NCI-H82 treated with DMSO at 0.1 percent for 48 hours (cell line): ENCODE results near the gene GAA.

Experiments used
- DNase-seq: peaks from one replicate; lab custom pipeline; 2025; ENCODE audit not compliant: unreplicated experiment; lab: John Stamatoyannopoulos, UW

GAA gene

DNA sequence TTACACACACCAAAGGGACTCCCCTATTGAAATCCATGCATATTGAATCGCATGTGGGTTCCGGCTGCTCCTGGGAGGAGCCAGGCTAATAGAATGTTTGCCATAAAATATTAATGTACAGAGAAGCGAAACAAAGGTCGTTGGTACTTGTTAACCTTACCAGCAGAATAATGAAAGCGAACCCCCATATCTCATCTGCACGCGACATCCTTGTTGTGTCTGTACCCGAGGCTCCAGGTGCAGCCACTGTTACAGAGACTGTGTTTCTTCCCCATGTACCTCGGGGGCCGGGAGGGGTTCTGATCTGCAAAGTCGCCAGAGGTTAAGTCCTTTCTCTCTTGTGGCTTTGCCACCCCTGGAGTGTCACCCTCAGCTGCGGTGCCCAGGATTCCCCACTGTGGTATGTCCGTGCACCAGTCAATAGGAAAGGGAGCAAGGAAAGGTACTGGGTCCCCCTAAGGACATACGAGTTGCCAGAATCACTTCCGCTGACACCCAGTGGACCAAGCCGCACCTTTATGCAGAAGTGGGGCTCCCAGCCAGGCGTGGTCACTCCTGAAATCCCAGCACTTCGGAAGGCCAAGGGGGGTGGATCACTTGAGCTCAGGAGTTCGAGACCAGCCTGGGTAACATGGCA is 2.2 kb downstream of the GAA start:
- no peak for DNase-seq

DNA sequence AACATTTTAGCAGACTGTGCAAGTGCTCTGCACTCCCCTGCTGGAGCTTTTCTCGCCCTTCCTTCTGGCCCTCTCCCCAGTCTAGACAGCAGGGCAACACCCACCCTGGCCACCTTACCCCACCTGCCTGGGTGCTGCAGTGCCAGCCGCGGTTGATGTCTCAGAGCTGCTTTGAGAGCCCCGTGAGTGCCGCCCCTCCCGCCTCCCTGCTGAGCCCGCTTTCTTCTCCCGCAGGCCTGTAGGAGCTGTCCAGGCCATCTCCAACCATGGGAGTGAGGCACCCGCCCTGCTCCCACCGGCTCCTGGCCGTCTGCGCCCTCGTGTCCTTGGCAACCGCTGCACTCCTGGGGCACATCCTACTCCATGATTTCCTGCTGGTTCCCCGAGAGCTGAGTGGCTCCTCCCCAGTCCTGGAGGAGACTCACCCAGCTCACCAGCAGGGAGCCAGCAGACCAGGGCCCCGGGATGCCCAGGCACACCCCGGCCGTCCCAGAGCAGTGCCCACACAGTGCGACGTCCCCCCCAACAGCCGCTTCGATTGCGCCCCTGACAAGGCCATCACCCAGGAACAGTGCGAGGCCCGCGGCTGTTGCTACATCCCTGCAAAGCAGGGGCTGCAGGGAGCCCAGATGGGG is 3.1 kb downstream of the GAA start:
- DNase-seq, result no peak

DNA sequence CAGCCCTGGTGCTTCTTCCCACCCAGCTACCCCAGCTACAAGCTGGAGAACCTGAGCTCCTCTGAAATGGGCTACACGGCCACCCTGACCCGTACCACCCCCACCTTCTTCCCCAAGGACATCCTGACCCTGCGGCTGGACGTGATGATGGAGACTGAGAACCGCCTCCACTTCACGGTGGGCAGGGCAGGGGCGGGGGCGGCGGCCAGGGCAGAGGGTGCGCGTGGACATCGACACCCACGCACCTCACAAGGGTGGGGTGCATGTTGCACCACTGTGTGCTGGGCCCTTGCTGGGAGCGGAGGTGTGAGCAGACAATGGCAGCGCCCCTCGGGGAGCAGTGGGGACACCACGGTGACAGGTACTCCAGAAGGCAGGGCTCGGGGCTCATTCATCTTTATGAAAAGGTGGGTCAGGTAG is 3.6 kb downstream of the GAA start:
- no peak for DNase-seq

DNA sequence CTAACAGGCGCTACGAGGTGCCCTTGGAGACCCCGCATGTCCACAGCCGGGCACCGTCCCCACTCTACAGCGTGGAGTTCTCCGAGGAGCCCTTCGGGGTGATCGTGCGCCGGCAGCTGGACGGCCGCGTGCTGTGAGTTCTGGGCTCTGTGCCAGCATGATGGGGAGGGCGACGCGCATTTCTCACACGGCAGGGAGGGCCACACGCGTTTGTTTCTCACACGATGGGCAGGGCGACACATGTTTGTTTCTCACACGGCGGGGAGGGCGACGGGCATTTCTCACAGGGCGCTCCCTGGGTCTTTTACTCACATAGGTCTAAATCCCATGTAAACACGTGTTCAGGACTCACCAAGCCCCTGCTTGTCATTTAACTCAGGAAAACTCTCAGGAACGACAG is 4.4 kb downstream of the GAA start:
- no peak for DNase-seq

DNA sequence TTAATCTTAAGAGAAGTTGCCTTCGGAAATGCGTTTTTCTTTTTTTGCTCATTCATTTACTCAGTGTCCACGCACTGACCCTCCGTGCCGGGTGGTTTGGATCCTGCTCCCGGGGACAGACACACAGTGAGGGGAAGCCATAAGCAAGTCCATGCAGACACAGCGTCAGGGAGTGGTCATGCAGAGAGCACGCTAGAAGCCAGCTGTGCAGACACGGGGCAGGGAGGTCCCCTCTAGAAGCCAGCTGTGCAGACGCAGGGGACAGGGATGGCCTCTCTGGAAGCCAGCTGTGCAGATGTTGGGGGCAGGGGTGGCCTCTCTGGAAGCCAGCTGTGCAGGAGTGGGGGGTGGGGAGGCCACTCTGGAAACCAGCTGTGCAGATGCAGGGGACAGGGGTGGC is 4.8 kb downstream of the GAA start:
- DNase-seq, result no peak

DNA sequence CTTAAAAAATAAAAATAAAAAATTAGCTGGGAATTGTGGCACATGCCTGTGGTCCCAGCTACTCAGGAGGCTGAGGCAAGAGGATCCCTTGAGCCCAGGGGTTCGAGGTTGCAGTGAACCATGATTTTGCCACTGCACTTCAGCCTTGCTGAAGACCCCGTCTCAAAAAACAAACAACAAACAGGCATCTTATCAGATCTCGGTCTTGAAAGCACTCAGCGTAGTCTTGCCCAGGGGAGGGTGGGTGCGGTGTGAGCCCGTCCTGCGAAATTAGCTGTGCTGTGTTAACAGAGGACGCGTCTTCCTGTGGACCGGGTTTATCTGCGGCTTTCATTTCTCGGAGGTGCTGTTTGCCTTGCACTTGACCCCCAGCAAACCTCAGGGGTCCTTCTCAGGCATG is 5.4 kb downstream of the GAA start:
- no peak for DNase-seq

DNA sequence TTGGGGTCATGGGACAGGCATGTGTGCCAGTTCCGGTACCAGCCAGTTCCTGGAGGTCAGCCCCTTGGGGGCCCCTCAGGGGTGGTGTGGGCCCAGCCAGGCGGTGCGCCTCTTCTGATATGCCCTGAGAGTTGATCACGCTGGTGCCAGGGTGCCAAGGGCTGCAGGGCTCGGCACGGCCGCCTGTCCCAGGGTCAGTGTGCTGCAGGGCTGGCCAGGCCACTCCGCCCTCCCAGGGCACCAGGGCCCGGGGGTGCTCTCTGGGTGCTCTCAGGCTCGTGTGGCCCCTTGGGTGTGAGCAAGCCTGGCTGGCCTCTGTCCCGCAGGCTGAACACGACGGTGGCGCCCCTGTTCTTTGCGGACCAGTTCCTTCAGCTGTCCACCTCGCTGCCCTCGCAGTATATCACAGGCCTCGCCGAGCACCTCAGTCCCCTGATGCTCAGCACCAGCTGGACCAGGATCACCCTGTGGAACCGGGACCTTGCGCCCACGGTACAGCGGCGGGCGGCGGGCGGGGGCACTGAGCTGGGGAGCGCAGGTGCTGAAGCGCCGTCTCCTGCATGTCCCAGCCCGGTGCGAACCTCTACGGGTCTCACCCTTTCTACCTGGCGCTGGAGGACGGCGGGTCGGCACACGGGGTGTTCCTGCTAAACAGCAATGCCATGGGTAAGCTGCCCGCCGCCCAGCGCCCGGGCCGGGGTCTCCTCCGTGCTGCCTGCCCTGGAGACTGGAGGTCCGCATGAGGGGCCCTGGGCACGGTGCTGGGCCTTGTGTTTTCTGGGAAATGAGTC is 6.0 kb downstream of the GAA start:
- DNase-seq, result no peak

DNA sequence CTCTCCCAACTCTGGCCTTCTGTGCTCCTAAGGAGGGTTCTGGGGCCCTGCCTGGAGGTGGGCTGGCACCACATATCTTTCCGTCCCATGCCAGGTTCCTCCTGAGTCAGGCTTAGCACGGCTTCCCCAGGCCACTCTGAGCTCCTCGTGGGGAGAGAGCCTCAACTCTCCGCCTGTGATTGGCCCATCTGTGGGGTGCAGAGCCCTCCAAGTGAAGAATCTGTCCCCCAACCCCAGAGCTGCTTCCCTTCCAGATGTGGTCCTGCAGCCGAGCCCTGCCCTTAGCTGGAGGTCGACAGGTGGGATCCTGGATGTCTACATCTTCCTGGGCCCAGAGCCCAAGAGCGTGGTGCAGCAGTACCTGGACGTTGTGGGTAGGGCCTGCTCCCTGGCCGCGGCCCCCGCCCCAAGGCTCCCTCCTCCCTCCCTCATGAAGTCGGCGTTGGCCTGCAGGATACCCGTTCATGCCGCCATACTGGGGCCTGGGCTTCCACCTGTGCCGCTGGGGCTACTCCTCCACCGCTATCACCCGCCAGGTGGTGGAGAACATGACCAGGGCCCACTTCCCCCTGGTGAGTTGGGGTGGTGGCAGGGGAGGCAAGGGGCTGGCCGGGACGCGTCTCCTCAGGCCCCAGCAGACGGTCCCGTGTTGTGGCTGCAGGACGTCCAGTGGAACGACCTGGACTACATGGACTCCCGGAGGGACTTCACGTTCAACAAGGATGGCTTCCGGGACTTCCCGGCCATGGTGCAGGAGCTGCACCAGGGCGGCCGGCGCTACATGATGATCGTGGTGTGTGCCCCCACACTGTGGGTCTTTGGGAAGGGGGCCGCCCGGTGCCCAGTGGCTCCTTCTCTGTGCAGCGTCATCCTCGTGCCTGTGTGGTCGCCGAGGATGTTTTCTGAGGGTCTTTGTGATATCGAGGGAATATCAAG is 6.9 kb downstream of the GAA start:
- DNase-seq, result no peak

DNA sequence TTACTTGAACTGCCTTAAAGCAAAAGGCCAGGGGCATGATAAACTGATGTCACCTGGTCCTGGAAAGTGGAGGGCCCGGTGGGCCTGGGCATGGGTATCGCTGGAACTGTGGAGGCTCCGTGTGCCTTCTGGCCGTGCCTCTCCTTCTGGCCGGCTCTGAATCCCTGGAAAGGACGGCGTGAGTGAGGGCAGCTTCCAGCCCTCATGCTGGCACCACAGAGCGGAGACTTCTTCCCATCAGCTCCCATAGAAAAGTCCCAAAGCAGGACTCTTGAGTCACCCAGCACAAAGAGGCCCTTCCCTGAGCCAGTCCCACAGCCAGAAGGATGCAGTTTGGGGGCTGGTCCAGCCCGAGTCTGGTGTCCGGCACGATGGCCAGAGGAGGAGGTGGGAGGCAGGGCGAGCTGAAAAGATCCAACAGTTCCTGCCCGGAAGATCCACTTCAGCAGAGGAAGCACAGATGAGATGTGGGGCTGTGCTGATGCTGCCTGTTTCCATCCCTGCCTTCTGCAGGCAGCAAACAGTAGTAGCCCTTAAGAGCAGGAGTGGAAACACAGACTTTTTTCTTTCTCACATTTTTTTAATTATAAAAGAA is 7.8 kb downstream of the GAA start:
- no peak for DNase-seq

DNA sequence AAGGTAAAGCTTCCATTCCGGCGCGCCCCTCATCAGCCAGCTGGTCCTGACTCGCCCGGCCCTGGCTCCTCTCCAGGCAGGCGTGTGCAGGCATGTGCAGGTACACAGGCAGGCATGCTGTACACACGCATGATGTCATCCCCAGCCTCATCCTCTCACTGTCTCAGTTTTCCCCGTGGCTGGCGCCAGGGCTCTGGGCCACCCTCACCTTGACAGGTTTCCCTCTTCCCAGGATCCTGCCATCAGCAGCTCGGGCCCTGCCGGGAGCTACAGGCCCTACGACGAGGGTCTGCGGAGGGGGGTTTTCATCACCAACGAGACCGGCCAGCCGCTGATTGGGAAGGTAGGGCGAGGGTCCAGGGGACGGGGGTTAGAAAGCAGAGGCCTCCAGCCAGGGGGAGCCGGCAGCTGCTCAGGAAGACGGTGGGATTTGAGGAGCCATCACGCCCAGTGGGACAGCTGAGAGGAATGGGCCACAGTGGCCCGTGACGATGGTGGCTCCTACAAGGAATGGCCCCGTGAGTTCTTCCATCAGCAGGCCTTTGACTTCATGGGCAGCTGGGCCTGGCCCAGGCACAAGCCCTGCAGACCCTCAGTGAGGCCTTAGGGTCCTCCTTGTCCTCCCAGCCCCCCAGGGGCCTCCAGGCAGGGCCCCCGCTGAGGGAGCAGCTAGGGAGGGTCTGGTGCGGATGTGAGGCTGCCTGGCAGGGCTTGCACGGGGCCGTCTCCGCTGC is 8.5 kb downstream of the GAA start:
- DNase-seq, result no peak

DNA sequence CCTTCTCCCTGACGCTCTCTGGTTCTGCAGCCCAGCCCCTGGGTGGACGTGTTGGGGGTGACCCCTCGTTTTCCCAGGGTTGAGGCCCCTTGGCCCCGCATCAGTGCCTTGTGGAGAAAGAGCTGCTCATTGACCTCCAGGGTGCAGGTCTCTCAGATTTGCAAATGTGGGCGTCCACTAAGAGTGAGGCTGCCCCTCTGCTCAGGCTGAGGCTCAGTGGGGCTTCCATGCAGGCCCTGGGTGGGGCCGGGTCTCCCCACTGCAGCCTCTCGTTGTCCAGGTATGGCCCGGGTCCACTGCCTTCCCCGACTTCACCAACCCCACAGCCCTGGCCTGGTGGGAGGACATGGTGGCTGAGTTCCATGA is 9.0 kb downstream of the GAA start:
- no peak for DNase-seq

DNA sequence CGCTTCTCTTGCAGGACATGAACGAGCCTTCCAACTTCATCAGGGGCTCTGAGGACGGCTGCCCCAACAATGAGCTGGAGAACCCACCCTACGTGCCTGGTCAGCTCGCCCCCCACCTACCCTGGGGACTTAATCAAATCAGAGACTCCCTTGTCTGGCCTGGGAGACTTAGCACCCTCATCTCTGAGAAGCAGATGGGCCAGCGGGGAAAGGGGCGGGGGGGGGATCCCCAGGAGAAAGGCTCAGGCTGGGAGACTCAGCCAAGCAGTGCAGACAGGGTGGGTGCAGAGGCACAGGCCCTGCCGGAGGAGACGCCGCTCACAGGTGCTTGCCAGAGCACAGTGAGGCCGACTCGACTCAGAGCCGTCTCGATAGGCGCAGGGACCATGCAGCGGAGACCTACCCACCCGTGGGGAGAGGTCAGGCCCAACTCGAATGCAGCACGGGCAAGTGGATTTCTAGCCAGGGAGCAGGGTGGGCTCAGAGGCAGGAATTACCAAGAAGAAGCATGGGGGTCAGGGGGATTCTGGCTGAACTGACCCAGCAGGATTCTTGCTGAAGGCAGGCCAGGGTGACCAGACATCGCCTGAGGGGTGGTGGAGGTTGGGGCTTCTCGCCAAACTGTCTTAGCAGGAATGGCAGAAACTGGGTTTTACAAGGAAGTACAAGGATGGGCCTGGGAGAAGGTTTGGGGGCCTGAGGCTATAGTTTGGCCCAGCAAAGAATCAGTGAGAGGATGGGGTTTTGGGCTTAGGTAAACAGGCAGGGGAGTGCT is 9.7 kb downstream of the GAA start:
- no peak for DNase-seq

DNA sequence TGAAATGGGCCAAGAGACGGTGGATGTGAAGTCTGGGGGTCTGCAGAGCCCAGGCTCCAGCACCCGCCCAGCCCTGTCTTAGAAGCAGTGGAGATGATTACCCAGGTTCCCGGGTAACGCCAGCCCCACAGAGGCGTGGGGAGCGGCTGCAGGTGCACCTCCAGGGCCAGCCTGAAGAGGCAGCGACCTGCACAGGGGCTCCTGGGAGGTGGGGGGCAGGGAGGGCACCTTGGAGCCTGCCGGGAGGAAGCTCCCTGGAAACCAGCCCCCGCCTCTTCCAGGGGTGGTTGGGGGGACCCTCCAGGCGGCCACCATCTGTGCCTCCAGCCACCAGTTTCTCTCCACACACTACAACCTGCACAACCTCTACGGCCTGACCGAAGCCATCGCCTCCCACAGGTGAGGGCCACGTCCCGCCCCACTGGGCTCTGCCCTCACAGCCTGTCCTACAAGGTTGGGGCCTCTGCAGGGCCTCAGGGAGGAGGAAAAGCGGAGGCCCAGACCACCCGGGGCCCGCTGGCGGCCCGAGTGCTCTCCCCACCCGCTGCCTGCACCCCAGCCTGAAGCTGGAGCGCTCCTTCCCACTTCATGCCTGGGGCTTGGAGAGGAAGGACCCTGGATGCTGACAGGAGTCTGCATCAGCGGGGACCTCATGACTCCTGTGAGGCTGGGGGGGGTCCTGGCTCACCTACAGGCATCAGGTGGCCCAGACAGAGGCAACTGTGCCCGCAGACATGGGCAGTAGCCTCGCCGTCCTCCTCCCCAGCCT is 10.5 kb downstream of the GAA start:
- DNase-seq, result no peak

DNA sequence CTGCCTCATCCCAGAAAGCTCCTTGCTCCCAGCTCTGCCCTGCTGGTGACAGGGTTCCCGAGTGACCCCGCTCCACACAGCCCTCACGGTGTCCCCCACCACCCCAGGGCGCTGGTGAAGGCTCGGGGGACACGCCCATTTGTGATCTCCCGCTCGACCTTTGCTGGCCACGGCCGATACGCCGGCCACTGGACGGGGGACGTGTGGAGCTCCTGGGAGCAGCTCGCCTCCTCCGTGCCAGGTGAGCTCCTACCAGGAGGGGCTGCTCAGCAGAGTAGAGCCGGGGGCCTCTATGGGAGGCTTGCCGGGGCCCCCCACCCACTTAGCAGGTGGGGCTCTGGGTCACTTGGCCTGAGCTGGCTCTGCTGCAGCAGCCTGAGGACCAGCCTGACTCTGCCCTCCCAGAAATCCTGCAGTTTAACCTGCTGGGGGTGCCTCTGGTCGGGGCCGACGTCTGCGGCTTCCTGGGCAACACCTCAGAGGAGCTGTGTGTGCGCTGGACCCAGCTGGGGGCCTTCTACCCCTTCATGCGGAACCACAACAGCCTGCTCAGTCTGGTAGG is 11.2 kb downstream of the GAA start:
- no peak for DNase-seq

DNA sequence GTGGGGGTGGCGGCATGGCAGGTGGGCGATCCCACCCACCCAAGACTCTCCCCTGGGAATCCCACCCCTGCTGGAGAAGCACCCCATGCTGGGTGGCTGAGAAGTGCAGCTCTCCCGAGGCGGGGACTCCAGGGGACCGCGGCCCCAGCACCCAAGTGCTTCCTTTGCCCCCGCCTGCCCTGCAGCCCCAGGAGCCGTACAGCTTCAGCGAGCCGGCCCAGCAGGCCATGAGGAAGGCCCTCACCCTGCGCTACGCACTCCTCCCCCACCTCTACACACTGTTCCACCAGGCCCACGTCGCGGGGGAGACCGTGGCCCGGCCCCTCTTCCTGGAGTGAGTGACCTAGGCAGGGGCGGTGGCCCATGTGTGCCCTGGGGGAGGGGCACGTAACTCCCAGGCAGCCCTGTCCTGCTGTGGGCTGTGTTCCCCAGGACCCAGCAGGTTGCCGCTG is 11.7 kb downstream of the GAA start:
- DNase-seq, result no peak

DNA sequence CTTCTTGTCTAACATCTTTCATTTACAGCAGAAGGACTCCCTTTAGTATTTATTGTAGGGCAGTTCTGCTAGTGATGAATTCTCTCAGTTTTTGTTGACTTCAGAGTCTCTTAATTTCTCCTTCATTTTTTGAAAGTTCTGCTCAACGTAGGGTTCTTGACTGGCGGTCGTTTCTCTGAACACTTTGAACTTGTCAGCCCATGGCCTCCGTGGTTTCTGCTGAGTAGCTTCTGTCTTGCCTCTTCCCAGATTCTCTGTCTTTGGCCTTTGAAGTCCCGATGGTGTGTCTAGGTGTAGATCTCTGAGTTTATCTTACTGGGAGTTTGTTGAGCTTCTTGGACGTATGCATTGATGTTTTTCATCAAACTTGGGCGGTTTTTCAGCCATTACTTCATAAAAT is 13.4 kb downstream of the GAA start:
- DNase-seq, result no peak

DNA sequence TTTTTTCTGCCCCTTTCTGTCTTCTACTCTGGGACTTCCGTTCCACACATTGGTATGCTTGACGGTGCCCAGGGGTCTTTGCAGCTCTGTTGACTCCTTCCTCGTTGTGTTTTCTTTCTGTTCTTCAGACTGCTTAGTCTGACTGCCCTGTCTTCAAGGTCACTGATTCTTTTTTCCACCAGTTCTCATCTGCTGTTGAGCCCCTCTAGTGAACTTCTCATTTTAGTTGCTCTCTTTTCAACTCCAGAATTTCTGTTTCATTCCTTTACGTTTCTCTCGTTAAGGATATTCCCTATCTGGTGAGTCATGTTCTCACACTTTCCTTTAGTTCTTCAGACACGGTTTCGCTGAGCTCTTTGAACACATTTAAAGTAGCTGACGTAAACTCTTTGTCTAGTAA is 13.8 kb downstream of the GAA start:
- DNase-seq, result no peak

DNA sequence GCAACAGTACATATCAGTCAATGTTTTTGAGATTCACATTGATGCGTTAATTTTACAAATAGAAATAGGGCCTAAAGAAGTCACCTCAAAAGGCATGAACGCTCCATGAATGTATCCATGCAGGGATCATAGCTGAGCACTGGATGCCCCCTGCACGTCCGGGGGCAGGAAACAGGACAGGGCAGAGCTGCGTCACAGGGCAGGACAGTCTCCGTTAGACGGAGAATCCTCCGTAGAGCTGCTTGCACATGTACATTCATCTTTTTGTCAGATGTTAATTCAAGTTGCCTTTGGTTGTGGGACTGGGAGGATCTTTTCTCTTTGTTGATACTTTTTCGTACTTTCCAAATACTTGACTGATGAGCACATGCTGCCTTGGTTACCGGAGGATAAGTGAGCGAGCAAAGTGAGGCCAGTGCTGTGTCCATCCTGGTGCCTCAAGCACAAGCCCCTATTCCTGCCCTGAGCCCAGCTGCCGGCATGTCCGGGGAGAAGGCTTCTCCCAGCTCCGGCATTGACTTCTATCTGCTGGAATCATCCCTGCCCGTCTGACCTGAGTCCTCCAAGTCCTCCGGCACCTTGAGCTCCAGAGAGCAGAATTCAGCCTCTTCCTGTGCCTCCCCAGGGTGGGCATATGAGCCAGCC is 15.0 kb downstream of the GAA start:
- no peak for DNase-seq
